Activated CD4-positive, CD25-positive, alpha-beta regulatory T cell treated with anti-CD3 and anti-CD28 coated beads, Interleukin-2, amount 50 U/mL, for 16 hours (primary cell): ENCODE data around the gene KCNAB2.

Experiments used
- DNase-seq: peaks from one replicate; pipeline ENCODE4 v3.0.0-alpha.2; 2020; ENCODE audit warnings: low read depth, low spot score

KCNAB2 gene

GRCh38 chr1:6045561-6045960 is at the start of gene KCNAB2:
TSS of gene KCNAB2 (plus strand) at chr1:6045888. CDS start at chr1:6051537, 5,649 bp downstream.
- DNase-seq = no peak

DNA sequence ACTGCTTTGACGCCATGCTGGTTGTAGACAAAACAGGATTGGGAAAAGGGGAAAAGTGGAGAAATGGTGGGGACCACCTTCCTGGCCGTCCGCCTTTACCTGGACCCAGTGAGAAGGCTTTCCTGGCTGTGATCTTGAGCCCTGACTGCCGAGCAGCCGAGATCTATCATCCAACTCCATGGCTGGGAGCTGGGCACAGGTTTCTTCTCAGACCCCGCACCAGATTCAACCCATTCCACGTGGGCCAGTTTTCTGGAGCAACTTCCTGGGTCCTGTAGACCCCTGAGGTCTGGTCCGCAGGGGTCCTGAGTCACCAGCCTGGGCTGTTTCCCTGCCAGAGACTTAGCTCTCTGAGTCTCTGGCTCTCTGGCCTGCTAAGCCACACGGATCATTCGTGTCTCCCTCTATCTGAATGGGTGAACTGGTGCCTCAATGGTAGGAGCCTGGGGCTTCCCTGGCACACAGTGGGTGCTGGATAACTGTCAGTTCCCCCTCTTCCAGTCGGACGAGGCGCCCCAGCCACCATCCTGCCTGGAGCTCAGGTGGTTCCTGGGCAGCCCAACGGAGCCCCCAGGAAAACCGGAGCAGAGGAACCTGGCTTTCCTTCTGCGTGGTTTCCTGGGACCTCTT is 48.9 kb upstream of the KCNAB2 start:
- no peak for DNase-seq

- DNase-seq = no peak
These were observed 48.4 kb upstream of the KCNAB2 start for GRCh38 chr1:5997316-5997715.

GRCh38 chr1:5998051-5998905 is 47.4 kb upstream of the KCNAB2 start:
- no peak for DNase-seq

DNA sequence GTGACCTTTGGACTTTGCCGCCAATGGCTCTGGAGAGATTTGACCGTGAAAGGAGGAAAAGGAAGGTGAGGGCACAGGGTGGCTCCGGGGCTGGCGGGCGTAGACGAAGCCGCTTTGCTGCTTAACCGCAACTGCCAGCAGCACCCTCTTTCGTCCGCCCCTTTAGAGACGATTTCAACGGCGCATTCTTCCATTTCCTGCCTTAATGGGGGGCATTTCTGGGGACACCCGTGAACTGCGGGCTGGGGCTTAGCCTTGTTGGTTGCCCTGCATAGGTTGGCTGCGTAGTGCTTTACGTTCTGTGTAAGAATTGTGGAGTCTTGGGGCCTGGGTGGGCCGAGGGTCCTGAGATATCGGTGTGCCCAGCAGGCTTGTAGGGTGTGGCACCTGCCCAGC is 46.8 kb upstream of the KCNAB2 start:
- DNase-seq = no peak

GRCh38 chr1:5999711-6000443 is 45.8 kb upstream of the KCNAB2 start:
- DNase-seq = no peak

DNA sequence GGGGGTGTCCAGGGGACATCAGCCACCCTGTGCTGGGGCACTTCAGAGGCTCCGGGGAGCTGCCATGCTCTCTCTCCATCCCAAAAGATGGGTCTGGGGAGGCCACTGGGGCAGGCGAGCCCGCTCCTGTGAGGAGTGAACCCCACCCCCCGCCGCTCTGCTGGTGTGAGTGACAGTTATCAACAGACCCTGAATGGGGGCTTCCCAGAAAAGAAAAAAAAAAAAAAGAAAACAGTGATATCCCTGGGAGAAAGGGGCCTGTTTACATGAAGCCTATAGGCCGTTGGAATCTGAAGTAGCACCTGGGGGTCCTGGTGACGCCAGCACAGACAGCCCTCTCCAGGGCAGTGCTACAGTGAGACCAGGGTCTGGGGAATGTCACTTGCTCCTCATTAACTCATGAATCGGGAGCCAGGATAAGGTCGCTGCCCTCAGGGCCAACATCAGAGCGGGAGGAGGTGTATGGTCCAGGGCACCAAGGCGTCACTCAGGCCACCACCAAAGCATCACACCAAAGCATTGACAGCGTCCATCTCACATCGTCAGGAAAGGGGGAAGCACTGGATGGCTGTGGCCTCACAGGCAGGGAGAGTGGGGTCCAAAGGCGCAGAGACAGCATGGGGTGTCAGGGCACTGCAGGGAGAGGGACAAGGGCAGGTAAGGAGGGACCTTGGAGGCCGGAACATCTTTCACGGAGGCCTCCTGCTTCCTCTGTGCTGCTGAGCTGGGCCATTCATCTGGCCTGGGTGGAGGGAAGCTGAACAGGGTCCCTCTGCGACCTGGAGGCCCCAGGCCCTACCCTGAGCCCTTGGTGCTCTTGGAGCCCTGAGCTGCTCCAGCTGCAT is 45.0 kb upstream of the KCNAB2 start:
- no peak for DNase-seq

- DNase-seq = no peak
These were observed 43.6 kb upstream of the KCNAB2 start for GRCh38 chr1:6001992-6002576.

DNA sequence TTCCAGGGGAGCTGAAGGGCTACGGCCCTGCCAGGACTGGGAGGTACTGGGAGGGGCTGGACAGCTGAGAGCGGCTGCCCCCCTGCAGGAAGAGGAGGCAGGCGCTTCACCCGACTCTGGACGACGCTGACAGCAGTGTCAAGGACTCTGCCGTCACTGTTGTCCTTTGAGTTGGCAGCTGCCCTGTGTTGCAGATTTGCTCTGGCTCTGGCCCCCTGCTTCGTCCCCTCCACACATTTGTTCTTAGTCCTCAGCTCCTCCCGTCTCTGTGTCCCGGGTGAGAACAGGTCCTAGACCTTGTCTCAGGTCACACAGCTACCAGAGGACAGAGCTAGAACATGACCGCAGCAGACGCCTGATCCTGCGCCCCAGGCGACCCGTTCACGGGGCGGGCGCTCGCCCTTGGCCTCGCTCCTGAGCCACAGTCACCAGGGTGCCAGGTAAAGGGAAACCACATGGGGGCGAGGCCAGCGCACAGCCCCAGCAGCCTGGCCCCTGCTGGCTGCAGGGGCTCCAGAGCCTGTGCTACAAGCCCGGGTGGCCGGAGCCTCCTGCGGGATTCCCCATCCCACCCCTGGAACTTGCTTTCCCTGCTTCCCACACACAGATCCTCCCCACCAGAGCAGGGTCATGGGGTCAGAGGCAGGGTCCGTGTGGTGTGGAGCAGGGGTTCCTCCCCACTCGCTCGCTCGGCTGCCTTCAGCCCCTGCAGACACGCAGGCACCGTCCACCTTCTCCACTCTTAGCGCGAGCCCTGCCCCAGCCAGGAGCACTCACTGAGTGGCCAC is 42.8 kb upstream of the KCNAB2 start:
- DNase-seq = no peak

DNA sequence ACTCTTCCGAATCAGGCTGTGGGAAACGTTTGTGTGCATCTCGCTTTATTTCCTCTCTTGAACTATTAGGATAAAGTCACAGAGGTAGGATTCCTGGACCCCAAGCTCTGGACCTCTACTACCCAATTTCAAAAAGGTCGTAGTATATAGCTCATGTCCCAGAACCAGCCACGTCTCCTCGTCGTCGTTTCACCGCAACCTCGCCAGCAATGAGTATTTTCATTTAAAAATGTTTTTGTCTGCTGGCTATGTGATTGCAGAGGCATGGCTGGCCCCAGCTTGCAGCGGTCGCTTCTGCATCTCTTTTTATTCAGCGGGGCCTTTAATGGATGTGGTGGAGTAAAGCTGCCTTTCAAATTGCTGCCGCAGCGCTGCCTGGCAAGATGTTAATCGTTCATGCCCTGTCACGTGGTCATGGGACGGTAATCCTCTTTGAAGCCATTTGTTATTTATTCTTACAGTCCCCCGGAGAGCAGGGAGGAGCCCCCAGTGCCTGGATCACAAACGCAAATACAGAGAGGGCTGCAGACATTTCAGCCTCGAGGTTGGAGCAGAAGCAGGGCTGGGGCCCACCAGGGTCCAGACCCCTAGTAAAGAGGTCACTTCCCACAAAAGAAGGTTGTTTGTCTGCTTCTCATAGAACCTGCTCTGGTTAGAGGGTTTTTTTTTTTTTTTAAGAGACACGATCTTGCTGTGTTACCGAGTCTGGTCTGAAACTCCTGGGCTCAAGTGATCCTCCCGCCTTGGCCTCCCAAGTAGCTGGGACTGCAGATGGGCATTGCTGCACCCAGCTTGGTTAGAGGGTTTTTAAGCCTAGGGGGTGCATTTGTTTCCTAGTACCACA is 41.9 kb upstream of the KCNAB2 start:
- DNase-seq = no peak

GRCh38 chr1:6004412-6005123 is 41.1 kb upstream of the KCNAB2 start:
- DNase-seq = no peak

- no peak for DNase-seq
These were observed 40.3 kb upstream of the KCNAB2 start for GRCh38 chr1:6005276-6005917.

GRCh38 chr1:6006882-6007281 is 38.8 kb upstream of the KCNAB2 start:
- DNase-seq = no peak

GRCh38 chr1:6007318-6008083 is 38.2 kb upstream of the KCNAB2 start:
- DNase-seq = no peak

DNA sequence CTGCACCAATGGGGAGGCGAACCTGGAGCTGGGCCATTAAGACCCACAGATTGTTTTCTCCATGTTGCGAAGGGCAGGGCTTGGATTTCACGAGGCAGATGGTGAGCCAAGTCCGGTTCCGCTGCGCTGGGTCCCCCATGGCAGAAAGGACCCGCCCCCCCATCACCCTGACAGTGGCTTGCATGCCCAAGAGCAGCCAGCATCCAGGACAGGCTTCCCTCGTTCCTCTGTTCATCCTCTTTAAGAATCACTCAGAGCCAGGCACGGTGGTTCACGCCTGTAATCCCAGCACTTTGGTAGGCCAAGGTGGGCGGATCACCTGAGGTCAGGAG is 37.6 kb upstream of the KCNAB2 start:
- no peak for DNase-seq

DNA sequence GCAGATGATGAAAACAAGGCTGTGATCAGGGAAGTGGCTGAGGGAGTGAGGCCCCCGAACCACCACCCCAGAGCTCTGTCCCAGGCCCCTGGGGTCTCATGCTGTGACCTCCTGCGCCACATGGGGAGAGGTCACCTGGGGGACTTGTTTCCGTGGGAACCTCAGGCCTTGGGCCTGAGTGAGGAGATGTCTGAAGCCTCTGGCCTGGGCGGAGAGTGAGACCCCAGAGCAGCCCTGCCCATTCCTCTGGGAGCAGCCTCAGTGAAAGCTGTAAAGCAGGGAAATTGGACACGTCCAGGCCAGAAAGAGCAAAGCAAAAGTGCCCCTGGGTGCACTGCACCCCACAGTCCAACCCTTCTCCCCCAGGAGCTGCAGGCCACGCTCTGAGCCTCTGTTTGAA is 37.0 kb upstream of the KCNAB2 start:
- no peak for DNase-seq

DNA sequence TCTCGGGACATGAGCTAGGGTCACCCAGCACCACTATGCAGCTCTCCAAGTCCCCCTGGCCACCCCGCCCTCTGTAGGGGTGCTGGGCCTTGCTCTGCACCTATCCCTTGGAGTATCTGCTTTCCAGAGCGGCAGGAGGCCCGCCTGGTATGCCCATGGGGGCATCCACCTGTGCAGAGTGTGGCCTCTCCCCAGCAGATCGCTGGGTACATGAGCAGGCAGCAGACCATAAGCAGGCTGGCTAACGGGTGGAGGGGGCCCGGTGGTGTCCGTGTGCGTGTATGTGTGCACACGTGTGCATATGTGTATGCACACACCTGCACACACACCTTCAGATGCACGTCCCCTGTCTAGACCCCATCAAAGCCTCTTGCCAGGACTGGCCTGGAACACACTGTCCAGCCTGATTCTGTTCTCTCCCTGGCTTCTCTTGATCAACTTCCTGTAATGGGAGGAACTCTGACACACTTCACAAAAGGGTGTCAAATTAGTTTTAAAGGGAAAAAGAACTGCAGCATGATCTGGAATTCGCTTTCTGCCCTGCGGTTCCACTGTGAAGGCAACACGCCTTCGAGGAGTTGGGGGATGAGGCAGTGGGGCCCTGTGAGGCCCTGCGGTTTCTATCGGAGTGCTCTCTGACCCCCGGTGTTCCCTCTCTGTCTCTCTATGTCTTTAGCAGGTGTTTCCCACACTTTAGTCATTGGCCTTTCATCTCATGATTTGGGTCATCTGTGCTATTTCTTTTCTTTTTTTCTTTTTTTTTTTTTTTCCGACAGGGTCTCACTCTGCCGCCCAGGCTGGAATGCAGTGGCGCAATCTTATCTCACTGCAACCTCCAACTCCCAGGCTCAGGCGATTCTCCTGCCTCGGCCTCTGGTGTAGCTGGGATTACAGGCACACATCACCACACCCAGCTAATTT is 36.3 kb upstream of the KCNAB2 start:
- no peak for DNase-seq
